ENCODE measurements around the gene PSME3.

DNA sequence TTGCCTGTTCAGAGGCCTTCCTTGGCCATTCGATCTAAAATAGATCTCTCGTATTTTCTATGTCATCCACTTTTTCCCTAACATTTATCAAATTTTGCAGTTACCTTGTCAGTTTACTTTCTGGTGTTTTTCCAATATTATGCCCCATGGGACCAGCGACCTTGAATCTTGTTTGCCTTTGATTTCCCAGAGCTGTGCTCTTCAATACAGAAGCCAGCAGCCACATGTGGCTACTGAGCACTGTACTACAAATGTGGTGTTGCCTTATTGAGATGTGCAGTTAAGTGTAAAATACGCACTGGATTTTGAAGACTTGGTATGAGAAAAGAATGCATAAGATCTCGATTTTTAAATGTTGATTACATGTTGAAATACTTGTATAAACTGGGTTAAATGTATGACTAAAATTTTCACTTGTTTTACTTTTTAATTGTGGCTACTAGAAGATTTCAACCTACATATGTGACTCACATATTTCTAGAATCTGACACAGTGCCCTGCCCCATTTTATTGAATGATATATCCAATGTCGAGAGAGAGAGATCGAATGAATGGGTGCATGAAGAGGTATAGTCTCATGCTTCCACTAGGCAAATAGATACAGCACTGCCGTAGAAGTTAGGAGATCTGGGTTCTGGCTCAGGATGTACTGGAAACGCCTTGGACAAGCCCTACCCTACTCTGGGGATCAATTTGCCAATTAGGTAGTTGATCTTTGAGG lies 824 bp upstream of the PSME3 start:
- TF ChIP-seq POLR2A (IDR thresholded peaks at IDR 0.05) = no peak
- TF ChIP-seq, protein P1, sequence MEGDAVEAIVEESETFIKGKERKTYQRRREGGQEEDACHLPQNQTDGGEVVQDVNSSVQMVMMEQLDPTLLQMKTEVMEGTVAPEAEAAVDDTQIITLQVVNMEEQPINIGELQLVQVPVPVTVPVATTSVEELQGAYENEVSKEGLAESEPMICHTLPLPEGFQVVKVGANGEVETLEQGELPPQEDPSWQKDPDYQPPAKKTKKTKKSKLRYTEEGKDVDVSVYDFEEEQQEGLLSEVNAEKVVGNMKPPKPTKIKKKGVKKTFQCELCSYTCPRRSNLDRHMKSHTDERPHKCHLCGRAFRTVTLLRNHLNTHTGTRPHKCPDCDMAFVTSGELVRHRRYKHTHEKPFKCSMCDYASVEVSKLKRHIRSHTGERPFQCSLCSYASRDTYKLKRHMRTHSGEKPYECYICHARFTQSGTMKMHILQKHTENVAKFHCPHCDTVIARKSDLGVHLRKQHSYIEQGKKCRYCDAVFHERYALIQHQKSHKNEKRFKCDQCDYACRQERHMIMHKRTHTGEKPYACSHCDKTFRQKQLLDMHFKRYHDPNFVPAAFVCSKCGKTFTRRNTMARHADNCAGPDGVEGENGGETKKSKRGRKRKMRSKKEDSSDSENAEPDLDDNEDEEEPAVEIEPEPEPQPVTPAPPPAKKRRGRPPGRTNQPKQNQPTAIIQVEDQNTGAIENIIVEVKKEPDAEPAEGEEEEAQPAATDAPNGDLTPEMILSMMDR (IDR thresholded peaks at IDR 0.05) = no peak
